ENCODE measurements around the gene MAEA.

- TF ChIP-seq CTCF (conservative IDR thresholded peaks at IDR 0.05), result no peak
- no peak for TF ChIP-seq ZFX (IDR thresholded peaks at IDR 0.05)
These were observed 50.6 kb downstream of the MAEA start for GRCh38 chr4:1340181-1340747.

All from C4-2B (cell line).